Fibroblast of villous mesenchyme (primary cell): Measurements from ENCODE around the gene WDR73. TPM values are rescaled to one million over a fixed set of nuclear protein-coding genes. Genes with fewer than 3 reads are reported as not detected.

Experiments
- DNase-seq: peaks from one replicate; pipeline ENCODE4 v3.0.0-alpha.2; 2010; ENCODE audit warnings: low read depth
- H3K4me3 ChIP-seq: 2 replicates; pipeline ENCODE4 v1.5.1; 2011; ENCODE audit warnings: low read depth, mild to moderate bottlenecking, low read length
- total RNA-seq: library from RNA; depleted of rRNA; stranded (reverse); fragments of >200 nt; gene quantifications from 2 replicates; pipeline ENCODE4 v1.2.3, GENCODE V29; 2012
- TF ChIP-seq, protein P1 (sequence below): IDR thresholded peaks from 2 replicates; pipeline ENCODE4 v1.5.1; 2012; ENCODE audit warnings: low read depth, mild to moderate bottlenecking, low read length; ENCODE audit not compliant: insufficient read depth

WDR73 gene
- total RNA-seq, 1 donor, result 47.5 TPM

DNA sequence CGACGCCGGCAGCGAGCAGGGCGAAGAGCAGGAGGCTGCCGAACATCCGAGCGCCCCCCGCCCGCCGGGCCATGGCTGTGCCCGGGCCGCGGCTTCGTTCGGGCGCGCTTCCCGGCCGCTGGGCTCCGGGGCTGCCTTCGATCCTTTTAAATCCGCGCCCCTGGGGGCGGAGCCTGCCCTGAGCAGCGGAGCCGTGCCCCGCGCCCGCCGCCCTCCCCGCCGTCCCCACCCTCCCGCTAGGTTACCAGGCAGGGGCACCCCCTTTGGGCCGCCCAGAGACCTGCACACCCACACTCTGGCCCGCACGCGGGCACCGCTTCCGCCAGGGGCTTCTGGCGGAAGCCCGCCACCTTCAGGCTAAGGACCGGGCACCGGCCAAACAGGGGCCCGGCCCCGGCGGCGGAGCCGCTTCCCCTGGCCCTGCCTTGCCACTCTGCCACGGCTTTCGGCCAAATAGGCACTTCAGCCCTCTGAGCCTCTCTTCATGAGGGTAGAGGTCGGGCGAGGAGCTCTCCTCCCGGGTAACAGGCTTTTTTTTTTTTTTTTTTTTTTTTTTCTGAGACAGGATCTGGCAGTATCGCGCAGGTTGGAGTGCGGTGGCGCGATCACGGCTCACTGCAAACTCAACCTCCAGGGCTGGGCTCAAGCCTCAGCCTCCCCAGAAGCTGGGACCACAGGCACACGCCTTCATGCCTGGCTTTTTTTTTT lies 4.2 kb upstream of the WDR73 start, which contains the start of gene NMB:
TSS of gene NMB (minus strand) at position 120 of the 708 bp plus-strand sequence. CDS start at position 73, 47 bp downstream.
- peak; percentile 78 for DNase-seq
- TF ChIP-seq, protein P1, sequence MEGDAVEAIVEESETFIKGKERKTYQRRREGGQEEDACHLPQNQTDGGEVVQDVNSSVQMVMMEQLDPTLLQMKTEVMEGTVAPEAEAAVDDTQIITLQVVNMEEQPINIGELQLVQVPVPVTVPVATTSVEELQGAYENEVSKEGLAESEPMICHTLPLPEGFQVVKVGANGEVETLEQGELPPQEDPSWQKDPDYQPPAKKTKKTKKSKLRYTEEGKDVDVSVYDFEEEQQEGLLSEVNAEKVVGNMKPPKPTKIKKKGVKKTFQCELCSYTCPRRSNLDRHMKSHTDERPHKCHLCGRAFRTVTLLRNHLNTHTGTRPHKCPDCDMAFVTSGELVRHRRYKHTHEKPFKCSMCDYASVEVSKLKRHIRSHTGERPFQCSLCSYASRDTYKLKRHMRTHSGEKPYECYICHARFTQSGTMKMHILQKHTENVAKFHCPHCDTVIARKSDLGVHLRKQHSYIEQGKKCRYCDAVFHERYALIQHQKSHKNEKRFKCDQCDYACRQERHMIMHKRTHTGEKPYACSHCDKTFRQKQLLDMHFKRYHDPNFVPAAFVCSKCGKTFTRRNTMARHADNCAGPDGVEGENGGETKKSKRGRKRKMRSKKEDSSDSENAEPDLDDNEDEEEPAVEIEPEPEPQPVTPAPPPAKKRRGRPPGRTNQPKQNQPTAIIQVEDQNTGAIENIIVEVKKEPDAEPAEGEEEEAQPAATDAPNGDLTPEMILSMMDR, result peak; percentile 58
- peak within 1 kb of the TSS; percentile 61 for H3K4me3 ChIP-seq

DNA sequence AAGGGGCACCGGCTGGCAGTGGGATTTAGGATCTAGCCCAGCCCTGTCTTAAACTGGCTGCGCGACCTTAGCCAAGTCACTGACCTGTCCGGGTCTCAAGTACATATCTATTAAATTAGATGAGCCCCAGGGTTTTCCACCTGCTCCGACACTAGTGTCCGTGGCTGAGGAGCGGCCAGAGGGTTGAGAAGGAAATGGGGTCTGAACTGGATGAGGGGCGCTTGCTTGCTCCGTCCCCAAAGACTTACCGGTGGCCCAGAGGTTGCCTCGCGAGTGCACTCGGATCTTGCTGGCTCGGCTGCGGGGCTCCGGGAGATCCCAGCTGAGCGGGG lies 3.6 kb upstream of the WDR73 start:
- H3K4me3 ChIP-seq, result peak overlapping the region; percentile 61
- DNase-seq, result no peak

GRCh38 chr15:84656972-84657371 lies 2.9 kb upstream of the WDR73 start:
- no peak for DNase-seq
- TF ChIP-seq, protein P1, result no peak
- no peak overlapping the region for H3K4me3 ChIP-seq

More for the DNA sequence above, 3.6 kb upstream of the WDR73 start:
- TF ChIP-seq, protein P1, result no peak

- peak; percentile 75 for DNase-seq
- TF ChIP-seq, protein P1, result peak; percentile 67
- H3K4me3 ChIP-seq, result peak overlapping the region; percentile 95
Measured at GRCh38 chr15:84654689-84655453, 788 bp upstream of the WDR73 start.

DNA sequence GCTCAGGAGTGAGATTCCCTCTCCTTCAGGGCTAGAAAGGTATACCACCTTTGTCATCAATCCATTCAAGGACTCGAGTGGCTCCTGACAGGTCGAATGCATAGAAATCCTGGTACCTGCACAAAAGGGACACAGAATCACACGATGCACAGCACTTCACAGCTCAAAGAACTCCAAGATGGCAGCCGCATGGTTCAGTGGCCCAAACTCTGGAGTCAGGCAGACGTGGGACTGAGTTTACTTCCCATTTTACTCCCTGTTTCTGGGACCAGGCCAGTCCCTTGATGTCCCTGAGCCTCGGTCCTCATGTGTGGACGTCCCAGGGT lies 536 bp downstream of the WDR73 start:
- TF ChIP-seq, protein P1, result no peak
- peak overlapping the region; percentile 95 for H3K4me3 ChIP-seq
- DNase-seq, result no peak

DNA sequence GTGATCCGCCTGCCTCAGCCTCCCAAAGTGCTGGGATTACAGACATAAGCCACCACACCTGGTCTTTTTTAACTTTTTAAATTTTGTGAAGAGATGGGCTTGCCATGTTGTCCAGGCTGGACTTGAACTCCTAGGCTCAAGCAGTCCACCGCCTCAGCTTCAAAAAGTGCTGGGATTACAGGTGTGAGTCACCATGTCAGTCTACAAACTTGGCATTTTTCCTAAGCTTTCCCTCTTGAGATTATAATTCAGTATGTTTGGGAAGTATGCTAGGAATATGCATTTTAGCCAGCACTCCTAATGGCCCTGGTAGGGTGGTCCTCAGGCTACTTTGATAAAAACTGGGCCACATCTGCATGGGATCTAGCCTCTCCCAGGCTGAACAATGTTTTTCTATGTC lies 4.4 kb downstream of the WDR73 start:
- no peak for DNase-seq
- TF ChIP-seq, protein P1, result no peak
- no peak overlapping the region for H3K4me3 ChIP-seq
